AML-193 (cell line): ENCODE measurements around the gene CHPF2.

Experiments
- DNase-seq, 2 experiments: peaks; one replicate each; lab custom pipeline; 2025; lab: John Stamatoyannopoulos, UW

CHPF2 gene

GRCh38 chr7:151246851-151247580 lies 14.7 kb downstream of the CHPF2 start:
- DNase-seq, result no peak

GRCh38 chr7:151247611-151248345 lies 15.5 kb downstream of the CHPF2 start:
- DNase-seq, result no peak

GRCh38 chr7:151248346-151249033 lies 16.2 kb downstream of the CHPF2 start, which contains the start of gene SMARCD3:
SMARCD3 (minus strand) TSS chr7:151248694; CDS start chr7:151248562, 132 bp downstream.
- DNase-seq, result no peak

GRCh38 chr7:151249034-151249731 lies 16.9 kb downstream of the CHPF2 start:
- no peak for DNase-seq

GRCh38 chr7:151249732-151250072 lies 17.4 kb downstream of the CHPF2 start:
- DNase-seq, result no peak

- DNase-seq, result no peak
Observed at GRCh38 chr7:151250181-151251132, 18.2 kb downstream of the CHPF2 start.

GRCh38 chr7:151251328-151251688 lies 19.0 kb downstream of the CHPF2 start:
- no peak for DNase-seq

GRCh38 chr7:151251689-151252560 lies 19.6 kb downstream of the CHPF2 start:
- no peak for DNase-seq

GRCh38 chr7:151252561-151252835 lies 20.2 kb downstream of the CHPF2 start:
- DNase-seq, result no peak

- no peak for DNase-seq
Observed at GRCh38 chr7:151252961-151253711, 20.9 kb downstream of the CHPF2 start.

GRCh38 chr7:151254316-151254715 lies 22.0 kb downstream of the CHPF2 start:
- DNase-seq, result no peak

- DNase-seq, result no peak
Observed at GRCh38 chr7:151254851-151255250, 22.6 kb downstream of the CHPF2 start.

- DNase-seq, result no peak
Observed at GRCh38 chr7:151255390-151255789, 23.1 kb downstream of the CHPF2 start.

GRCh38 chr7:151256410-151257045 lies 24.2 kb downstream of the CHPF2 start:
- no peak for DNase-seq

- no peak for DNase-seq
Observed at GRCh38 chr7:151257990-151258389, 25.7 kb downstream of the CHPF2 start.

- DNase-seq, result no peak
Observed at GRCh38 chr7:151260471-151260870, 28.2 kb downstream of the CHPF2 start.

GRCh38 chr7:151260883-151261282 lies 28.6 kb downstream of the CHPF2 start:
- DNase-seq, result no peak

- DNase-seq, result no peak
Observed at GRCh38 chr7:151261529-151261928, 29.2 kb downstream of the CHPF2 start.

GRCh38 chr7:151264615-151265014 lies 32.3 kb downstream of the CHPF2 start:
- DNase-seq, result no peak
